Measurements from ENCODE around the gene LHFPL6.

Gene LHFPL6

GRCh38 chr13:39578821-39579291 lies 24.1 kb downstream of the LHFPL6 start:
- Histone ChIP-seq H3K9ac (ENCODE audit: low read length in 5 of 5) (no peak overlapping the region), H3K27me3 (ENCODE audit: control insufficient read depth in 5 of 5, insufficient read depth in 4 of 5, low read length in 5 of 5) (no peaks in the 10 kb centered on the region), H3K4me1 (ENCODE audit: control insufficient read depth in 5 of 5, insufficient read depth in 5 of 5, low read length in 5 of 5) (peaks cover 0 to 36% (median 10%) of the 10 kb centered on the region in 5 donors), H3K27ac (ENCODE audit: low read depth, low read length) (no peak overlapping the region), H3K36me3 (ENCODE audit: control insufficient read depth in 5 of 5, insufficient read depth in 5 of 5, low read length in 5 of 5) (peaks cover 0 to 4% (median 0%) of the 10 kb centered on the region in 5 donors), H3K9me3 (ENCODE audit: control insufficient read depth in 5 of 5, low read length in 5 of 5) (no peaks in the 10 kb centered on the region), H3K4me3 (ENCODE audit: low read depth in 1 of 5, low read length in 5 of 5) (no peak overlapping the region)

DNA sequence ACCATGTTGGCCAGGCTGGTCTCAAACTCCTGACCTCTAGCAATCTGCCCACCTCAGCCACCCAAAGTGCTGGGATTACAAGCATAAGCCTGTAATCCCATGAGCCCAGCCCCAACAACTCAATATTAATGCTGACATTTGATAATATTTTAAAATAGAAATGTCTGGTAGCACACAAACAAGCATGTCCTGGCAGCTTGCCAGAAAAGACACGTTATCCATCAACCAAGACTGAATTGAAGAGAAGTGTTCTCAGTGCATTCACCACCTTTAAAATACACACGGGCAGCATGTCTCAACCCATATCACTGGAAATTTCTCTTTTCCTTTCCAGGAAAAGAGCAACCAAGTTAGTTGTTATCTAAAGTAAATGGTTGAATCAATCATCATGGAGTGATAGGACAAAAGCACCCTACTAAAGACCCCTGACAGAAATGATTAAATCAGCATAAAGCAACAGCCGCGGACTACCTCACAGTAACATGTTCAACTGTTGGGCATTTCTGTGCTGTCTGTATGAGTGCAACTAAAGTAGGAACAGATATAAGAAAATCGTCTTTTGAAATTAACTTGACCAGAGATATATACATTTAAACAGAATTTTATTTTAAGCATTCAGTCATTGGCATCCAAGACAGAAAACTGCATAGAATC lies 25.0 kb downstream of the LHFPL6 start:
- Histone ChIP-seq H3K27me3 (ENCODE audit: control insufficient read depth in 5 of 5, insufficient read depth in 4 of 5, low read length in 5 of 5) (no peaks in the 10 kb centered on the region), H3K27ac (ENCODE audit: low read depth, low read length) (no peak overlapping the region), H3K9me3 (ENCODE audit: control insufficient read depth in 5 of 5, low read length in 5 of 5) (no peaks in the 10 kb centered on the region)

DNA sequence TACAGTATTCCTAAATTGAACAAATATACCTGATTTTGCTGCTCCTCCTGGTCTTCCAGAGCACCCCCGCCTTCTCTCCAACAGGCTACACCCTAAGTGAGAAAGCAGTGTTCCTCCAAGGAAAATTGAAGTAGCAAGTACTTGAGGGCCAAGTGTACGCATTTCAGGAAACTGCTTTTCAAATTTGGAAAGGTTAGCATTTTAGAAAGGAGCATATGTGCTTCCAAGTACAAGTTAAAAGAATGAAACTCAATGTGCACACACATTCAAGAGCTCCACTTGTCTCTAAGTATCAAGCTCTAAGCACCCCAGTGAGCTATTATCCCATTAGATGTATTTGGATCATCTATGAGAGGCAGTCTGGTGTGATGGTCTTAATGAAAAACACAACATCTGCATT lies 25.8 kb downstream of the LHFPL6 start:
- peaks cover 0 to 4% (median 0%) of the 10 kb centered on the region in 5 donors for H3K36me3 ChIP-seq (ENCODE audit: control insufficient read depth in 5 of 5, insufficient read depth in 5 of 5, low read length in 5 of 5)
- no peaks in the 10 kb centered on the region for H3K27me3 ChIP-seq (ENCODE audit: control insufficient read depth in 5 of 5, insufficient read depth in 4 of 5, low read length in 5 of 5)
- H3K9me3 ChIP-seq (ENCODE audit: control insufficient read depth in 5 of 5, low read length in 5 of 5), result no peaks in the 10 kb centered on the region
- no peak overlapping the region for H3K4me3 ChIP-seq (ENCODE audit: low read depth in 1 of 5, low read length in 5 of 5)
- peaks cover 0 to 32% (median 6%) of the 10 kb centered on the region in 5 donors for H3K4me1 ChIP-seq (ENCODE audit: control insufficient read depth in 5 of 5, insufficient read depth in 5 of 5, low read length in 5 of 5)
- H3K27ac ChIP-seq (ENCODE audit: low read depth, low read length), result no peak overlapping the region
- no peak overlapping the region for H3K9ac ChIP-seq (ENCODE audit: low read length in 5 of 5)

More for the DNA sequence above, 25.0 kb downstream of the LHFPL6 start:
- Histone ChIP-seq H3K4me3 (ENCODE audit: low read depth in 1 of 5, low read length in 5 of 5) (no peak overlapping the region), H3K9ac (ENCODE audit: low read length in 5 of 5) (no peak overlapping the region), H3K4me1 (ENCODE audit: control insufficient read depth in 5 of 5, insufficient read depth in 5 of 5, low read length in 5 of 5) (peaks cover 0 to 32% (median 6%) of the 10 kb centered on the region in 5 donors), H3K36me3 (ENCODE audit: control insufficient read depth in 5 of 5, insufficient read depth in 5 of 5, low read length in 5 of 5) (peaks cover 0 to 4% (median 0%) of the 10 kb centered on the region in 5 donors)

GRCh38 chr13:39575641-39576238 lies 27.3 kb downstream of the LHFPL6 start:
- Histone ChIP-seq H3K9ac (ENCODE audit: low read length in 5 of 5) (no peak overlapping the region), H3K36me3 (ENCODE audit: control insufficient read depth in 5 of 5, insufficient read depth in 5 of 5, low read length in 5 of 5) (peaks cover 0 to 4% (median 0%) of the 10 kb centered on the region in 5 donors), H3K4me1 (ENCODE audit: control insufficient read depth in 5 of 5, insufficient read depth in 5 of 5, low read length in 5 of 5) (peaks cover 0 to 27% (median 6%) of the 10 kb centered on the region in 5 donors), H3K27ac (ENCODE audit: low read depth, low read length) (no peak overlapping the region), H3K4me3 (ENCODE audit: low read depth in 1 of 5, low read length in 5 of 5) (no peak overlapping the region), H3K9me3 (ENCODE audit: control insufficient read depth in 5 of 5, low read length in 5 of 5) (no peaks in the 10 kb centered on the region), H3K27me3 (ENCODE audit: control insufficient read depth in 5 of 5, insufficient read depth in 4 of 5, low read length in 5 of 5) (no peaks in the 10 kb centered on the region)

DNA sequence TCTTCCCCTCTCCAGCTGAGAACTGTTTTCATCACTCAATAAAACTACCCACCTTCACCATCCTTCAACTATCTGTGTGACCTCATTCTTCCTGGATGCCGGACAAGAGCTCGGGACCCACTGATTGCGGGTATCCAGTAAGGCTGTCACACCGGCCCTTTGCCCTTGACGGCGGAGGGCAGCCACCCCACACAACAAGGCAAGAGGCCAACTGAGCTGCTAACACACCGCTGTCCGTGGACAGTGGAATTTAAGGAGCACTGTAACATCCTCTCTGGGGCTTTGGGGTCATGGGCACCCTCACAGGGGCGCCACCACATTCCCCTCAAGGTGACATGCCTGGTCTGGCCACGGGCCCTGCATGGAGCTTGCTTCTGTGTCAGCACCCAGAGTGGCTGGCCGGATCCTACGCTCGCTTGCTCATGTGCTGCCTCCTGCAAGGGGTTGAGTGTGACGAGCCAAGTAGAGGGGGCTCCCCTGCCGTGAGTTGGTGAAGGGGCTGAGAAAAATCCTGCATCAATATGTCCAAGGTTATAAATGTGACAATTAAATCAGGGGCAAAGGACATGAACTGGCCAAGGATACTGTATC lies 31.4 kb downstream of the LHFPL6 start:
- H3K4me1 ChIP-seq (ENCODE audit: control insufficient read depth in 5 of 5, insufficient read depth in 5 of 5, low read length in 5 of 5), result no peaks in the 10 kb centered on the region
- H3K27ac ChIP-seq (ENCODE audit: low read depth, low read length), result no peak overlapping the region
- H3K36me3 ChIP-seq (ENCODE audit: control insufficient read depth in 5 of 5, insufficient read depth in 5 of 5, low read length in 5 of 5), result no peaks in the 10 kb centered on the region

GRCh38 chr13:39567569-39567968 lies 35.4 kb downstream of the LHFPL6 start:
- no peaks in the 10 kb centered on the region for H3K27me3 ChIP-seq (ENCODE audit: control insufficient read depth in 5 of 5, insufficient read depth in 4 of 5, low read length in 5 of 5)
- H3K4me3 ChIP-seq (ENCODE audit: low read depth in 1 of 5, low read length in 5 of 5), result no peak overlapping the region
- H3K4me1 ChIP-seq (ENCODE audit: control insufficient read depth in 5 of 5, insufficient read depth in 5 of 5, low read length in 5 of 5), result peaks cover 2 to 13% (median 7%) of the 10 kb centered on the region in 5 donors
- no peaks in the 10 kb centered on the region for H3K9me3 ChIP-seq (ENCODE audit: control insufficient read depth in 5 of 5, low read length in 5 of 5)
- no peak overlapping the region for H3K9ac ChIP-seq (ENCODE audit: low read length in 5 of 5)
- no peak overlapping the region for H3K27ac ChIP-seq (ENCODE audit: low read depth, low read length)
- H3K36me3 ChIP-seq (ENCODE audit: control insufficient read depth in 5 of 5, insufficient read depth in 5 of 5, low read length in 5 of 5), result no peaks in the 10 kb centered on the region

More for the DNA sequence above, 31.4 kb downstream of the LHFPL6 start:
- no peak overlapping the region for H3K9ac ChIP-seq (ENCODE audit: low read length in 5 of 5)
- H3K4me3 ChIP-seq (ENCODE audit: low read depth in 1 of 5, low read length in 5 of 5), result no peak overlapping the region
- H3K9me3 ChIP-seq (ENCODE audit: control insufficient read depth in 5 of 5, low read length in 5 of 5), result no peaks in the 10 kb centered on the region
- no peaks in the 10 kb centered on the region for H3K27me3 ChIP-seq (ENCODE audit: control insufficient read depth in 5 of 5, insufficient read depth in 4 of 5, low read length in 5 of 5)

GRCh38 chr13:39566216-39566869 lies 36.6 kb downstream of the LHFPL6 start:
- no peaks in the 10 kb centered on the region for H3K9me3 ChIP-seq (ENCODE audit: control insufficient read depth in 5 of 5, low read length in 5 of 5)
- H3K27me3 ChIP-seq (ENCODE audit: control insufficient read depth in 5 of 5, insufficient read depth in 4 of 5, low read length in 5 of 5), result no peaks in the 10 kb centered on the region
- peaks cover 2 to 13% (median 7%) of the 10 kb centered on the region in 5 donors for H3K4me1 ChIP-seq (ENCODE audit: control insufficient read depth in 5 of 5, insufficient read depth in 5 of 5, low read length in 5 of 5)

DNA sequence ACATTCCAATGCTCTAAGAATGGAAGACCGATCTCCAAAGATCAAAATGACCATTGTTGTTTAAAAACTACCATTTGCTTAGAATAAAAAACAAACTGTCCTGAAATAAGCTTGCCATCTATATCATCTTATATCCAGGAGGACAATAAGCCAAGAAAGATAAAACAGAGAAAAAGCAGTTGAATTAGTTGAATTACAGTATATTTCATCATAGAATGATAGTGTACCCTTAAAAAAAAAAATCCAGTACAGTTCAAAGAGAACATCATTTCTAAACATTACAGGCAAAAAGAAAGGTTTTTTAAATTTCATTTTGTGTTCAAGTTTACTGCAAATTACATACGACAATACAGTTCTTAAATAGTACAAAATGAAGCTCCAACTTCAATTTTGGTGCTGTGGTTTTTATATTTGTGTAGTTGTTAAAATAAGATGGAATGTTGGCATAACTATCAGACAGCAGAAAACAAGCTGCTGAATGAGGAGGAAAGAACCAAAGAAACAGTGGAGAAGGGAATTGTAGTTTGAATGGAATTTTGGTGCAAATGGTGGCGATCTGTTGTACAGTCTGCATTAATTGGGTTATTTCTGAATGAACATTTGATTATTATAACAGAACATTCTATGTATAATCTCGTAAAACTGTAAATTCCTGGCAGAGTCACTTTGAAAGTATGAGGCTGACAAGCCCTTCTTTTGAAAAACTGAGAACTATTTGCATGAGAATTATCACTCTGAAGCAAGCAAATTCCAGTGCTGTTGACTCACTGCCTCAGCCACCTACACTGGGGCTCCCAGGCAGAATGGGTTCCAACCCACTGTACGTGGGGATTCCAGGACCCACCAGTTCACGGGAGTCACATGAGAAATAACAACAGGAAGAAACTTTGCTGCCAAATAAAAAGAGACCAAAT lies 37.7 kb downstream of the LHFPL6 start:
- H3K4me3 ChIP-seq (ENCODE audit: low read depth in 1 of 5, low read length in 5 of 5), result no peak overlapping the region
- H3K27ac ChIP-seq (ENCODE audit: low read depth, low read length), result peak overlapping the region; percentile 55
- no peaks in the 10 kb centered on the region for H3K36me3 ChIP-seq (ENCODE audit: control insufficient read depth in 5 of 5, insufficient read depth in 5 of 5, low read length in 5 of 5)
- H3K9ac ChIP-seq (ENCODE audit: low read length in 5 of 5), result no peak overlapping the region
- no peaks in the 10 kb centered on the region for H3K27me3 ChIP-seq (ENCODE audit: control insufficient read depth in 5 of 5, insufficient read depth in 4 of 5, low read length in 5 of 5)
- peaks cover 2 to 13% (median 7%) of the 10 kb centered on the region in 5 donors for H3K4me1 ChIP-seq (ENCODE audit: control insufficient read depth in 5 of 5, insufficient read depth in 5 of 5, low read length in 5 of 5)
- H3K9me3 ChIP-seq (ENCODE audit: control insufficient read depth in 5 of 5, low read length in 5 of 5), result no peaks in the 10 kb centered on the region

More at GRCh38 chr13:39566216-39566869, 36.6 kb downstream of the LHFPL6 start:
- Histone ChIP-seq H3K9ac (ENCODE audit: low read length in 5 of 5) (no peak overlapping the region), H3K4me3 (ENCODE audit: low read depth in 1 of 5, low read length in 5 of 5) (no peak overlapping the region), H3K36me3 (ENCODE audit: control insufficient read depth in 5 of 5, insufficient read depth in 5 of 5, low read length in 5 of 5) (no peaks in the 10 kb centered on the region), H3K27ac (ENCODE audit: low read depth, low read length) (no peak overlapping the region)

- Histone ChIP-seq H3K4me3 (ENCODE audit: low read depth in 1 of 5, low read length in 5 of 5) (no peak overlapping the region), H3K9me3 (ENCODE audit: control insufficient read depth in 5 of 5, low read length in 5 of 5) (no peaks in the 10 kb centered on the region), H3K27ac (ENCODE audit: low read depth, low read length) (no peak overlapping the region), H3K36me3 (ENCODE audit: control insufficient read depth in 5 of 5, insufficient read depth in 5 of 5, low read length in 5 of 5) (no peaks in the 10 kb centered on the region), H3K9ac (ENCODE audit: low read length in 5 of 5) (no peak overlapping the region), H3K27me3 (ENCODE audit: control insufficient read depth in 5 of 5, insufficient read depth in 4 of 5, low read length in 5 of 5) (no peaks in the 10 kb centered on the region), H3K4me1 (ENCODE audit: control insufficient read depth in 5 of 5, insufficient read depth in 5 of 5, low read length in 5 of 5) (peaks cover 2 to 13% (median 7%) of the 10 kb centered on the region in 5 donors)
Measured at GRCh38 chr13:39563470-39563735, 39.6 kb downstream of the LHFPL6 start.
